Smooth muscle cell (in vitro differentiated cells): ENCODE results near the gene CGB5. TPM values are rescaled to one million over a fixed set of nuclear protein-coding genes. Genes with fewer than 3 reads are reported as not detected.
"Not testable (repeated sequence)": the region's sequence is repeated elsewhere in the genome, so short reads cannot be mapped to it uniquely, and the experiment has no call there.

Experiments used
- DNase-seq: peaks from one replicate; lab custom pipeline; 2025; ENCODE audit not compliant: unreplicated experiment; lab: John Stamatoyannopoulos, UW
- H2AFZ ChIP-seq: fragments of 200-600 bp; sonication (generic); 2 replicates; pipeline ENCODE4 v1.6.0; 2016; ENCODE audit warnings: antibody characterized with exemption, low read depth, mild to moderate bottlenecking
- H3F3A ChIP-seq: fragments of 200-600 bp; sonication (generic); 2 replicates; pipeline ENCODE4 v1.6.0; 2017; ENCODE audit warnings: antibody characterized with exemption, low read depth
- H3K27ac ChIP-seq: fragments of 200-600 bp; sonication (generic); 2 replicates; pipeline ENCODE4 v1.5.1; 2016; ENCODE audit warnings: low read depth, mild to moderate bottlenecking
- H3K27me3 ChIP-seq: fragments of 200-600 bp; sonication (generic); 2 replicates; pipeline ENCODE4 v1.6.1; 2016; ENCODE audit warnings: low read depth, mild to moderate bottlenecking
- H3K36me3 ChIP-seq: fragments of 200-600 bp; sonication (generic); 2 replicates; pipeline ENCODE4 v1.5.1; 2016; ENCODE audit warnings: low read depth
- H3K4me1 ChIP-seq: fragments of 200-600 bp; sonication (generic); 2 replicates; pipeline ENCODE4 v1.5.1; 2016; ENCODE audit warnings: low read depth
- H3K4me2 ChIP-seq: fragments of 200-600 bp; sonication (generic); 2 replicates; pipeline ENCODE4 v1.6.0; 2016; ENCODE audit warnings: mild to moderate bottlenecking
- H3K4me3 ChIP-seq: fragments of 200-600 bp; sonication (generic); 2 replicates; pipeline ENCODE4 v1.5.1; 2016; ENCODE audit warnings: mild to moderate bottlenecking
- H3K79me2 ChIP-seq: fragments of 200-600 bp; sonication (generic); 2 replicates; pipeline ENCODE4 v1.6.0; 2016; ENCODE audit warnings: low read depth, mild to moderate bottlenecking
- H3K9ac ChIP-seq: fragments of 200-600 bp; sonication (generic); 2 replicates; pipeline ENCODE4 v1.6.0; 2016; ENCODE audit warnings: low read depth
- H3K9me3 ChIP-seq: fragments of 200-600 bp; sonication (generic); replicated peaks from 2 replicates; pipeline ENCODE4 v1.5.1; 2016; ENCODE audit warnings: low read depth
- H4K20me1 ChIP-seq: fragments of 200-600 bp; sonication (generic); 2 replicates; pipeline ENCODE4 v1.6.0; 2016; ENCODE audit warnings: low read depth
- WGBS: methylation state at CpG from one replicate; pipeline ENCODE4 v1.1.7; 2016; ENCODE audit warnings: low lambda C conversion rate; 5-methylcytosine and 5-hydroxymethylcytosine counted together
- polyA plus RNA-seq: library from polyadenylated mRNA; unstranded; fragments of >200 nt; fragmentation: Nextera tagmentation; extraction: Ambion mirVana; gene quantifications from 2 replicates; pipeline ENCODE4 v1.2.1, GENCODE V29; 2016
- total RNA-seq: library from RNA; depleted of rRNA; stranded (reverse); fragments of >200 nt; gene quantifications from 2 replicates; pipeline ENCODE4 v1.2.3, GENCODE V29; 2014
- TF ChIP-seq, protein P1 (sequence below): fragments of 200-600 bp; sonication (generic); IDR thresholded peaks from 2 replicates; pipeline ENCODE4 v1.5.1; 2017; ENCODE audit warnings: borderline replicate concordance, mild to moderate bottlenecking, antibody characterized with exemption; ENCODE audit not compliant: insufficient read depth, poor library complexity, severe bottlenecking

CGB5 gene
- total and polyA plus RNA-seq, 2 experiments from 2014 or later: 2.0 TPM; not detected in 1

DNA sequence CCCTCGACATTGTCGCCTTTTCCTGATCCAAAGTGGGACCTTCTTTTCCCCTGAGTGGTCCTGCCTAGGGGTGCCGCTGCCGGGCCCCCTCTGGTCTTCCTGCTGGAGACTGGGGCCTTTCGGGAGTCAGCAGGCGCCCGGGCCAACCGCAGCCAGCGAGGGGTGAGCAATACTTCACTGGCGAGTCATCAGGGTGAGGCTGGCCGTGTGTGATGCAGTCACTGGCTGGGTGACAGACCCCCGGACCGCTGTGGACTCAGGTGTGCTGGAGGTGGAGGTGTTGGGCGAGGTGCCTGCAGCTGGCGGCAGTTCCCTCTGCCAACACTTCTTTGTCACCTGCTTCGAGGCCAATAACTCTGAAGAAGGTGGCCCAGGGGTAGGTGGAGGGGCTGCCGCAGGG lies 1.5 kb upstream of the CGB5 start:
- Histone ChIP-seq H3K4me3 (no peak overlapping the region), H3K36me3 (no peaks in the 10 kb centered on the region), H3K4me1 (no peaks in the 10 kb centered on the region), H2AFZ (no peak overlapping the region), H4K20me1 (no peaks in the 10 kb centered on the region), H3K79me2 (no peaks in the 10 kb centered on the region), H3K4me2 (peak overlapping the region; percentile 28), H3K27ac (no peak overlapping the region), H3F3A (no peaks in the 10 kb centered on the region), H3K9me3 (no peaks in the 10 kb centered on the region), H3K9ac (no peak overlapping the region), H3K27me3 (no peaks in the 10 kb centered on the region)
- no peak for DNase-seq
- WGBS: 61% methylated on average over 17 of the region's 17 CpGs
- TF ChIP-seq, protein P1, sequence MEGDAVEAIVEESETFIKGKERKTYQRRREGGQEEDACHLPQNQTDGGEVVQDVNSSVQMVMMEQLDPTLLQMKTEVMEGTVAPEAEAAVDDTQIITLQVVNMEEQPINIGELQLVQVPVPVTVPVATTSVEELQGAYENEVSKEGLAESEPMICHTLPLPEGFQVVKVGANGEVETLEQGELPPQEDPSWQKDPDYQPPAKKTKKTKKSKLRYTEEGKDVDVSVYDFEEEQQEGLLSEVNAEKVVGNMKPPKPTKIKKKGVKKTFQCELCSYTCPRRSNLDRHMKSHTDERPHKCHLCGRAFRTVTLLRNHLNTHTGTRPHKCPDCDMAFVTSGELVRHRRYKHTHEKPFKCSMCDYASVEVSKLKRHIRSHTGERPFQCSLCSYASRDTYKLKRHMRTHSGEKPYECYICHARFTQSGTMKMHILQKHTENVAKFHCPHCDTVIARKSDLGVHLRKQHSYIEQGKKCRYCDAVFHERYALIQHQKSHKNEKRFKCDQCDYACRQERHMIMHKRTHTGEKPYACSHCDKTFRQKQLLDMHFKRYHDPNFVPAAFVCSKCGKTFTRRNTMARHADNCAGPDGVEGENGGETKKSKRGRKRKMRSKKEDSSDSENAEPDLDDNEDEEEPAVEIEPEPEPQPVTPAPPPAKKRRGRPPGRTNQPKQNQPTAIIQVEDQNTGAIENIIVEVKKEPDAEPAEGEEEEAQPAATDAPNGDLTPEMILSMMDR: no peak

DNA sequence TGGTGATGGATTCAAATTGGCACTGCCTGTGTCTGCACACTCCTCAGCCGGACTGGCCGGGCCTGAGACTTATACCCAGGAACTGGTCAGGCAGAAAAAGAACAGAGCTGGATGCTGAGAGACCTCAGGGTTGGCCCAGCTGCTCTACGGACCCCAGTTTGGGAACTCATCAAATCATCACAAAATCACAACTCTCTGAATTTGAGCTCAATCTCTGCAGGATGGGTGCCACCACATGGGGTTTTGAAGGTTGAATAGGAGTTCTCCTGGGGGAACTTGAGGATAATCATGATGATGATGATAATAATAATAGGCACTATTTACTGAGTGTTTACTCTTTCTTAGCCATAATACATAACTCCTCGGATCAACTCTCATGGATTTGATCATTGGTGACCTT lies 982 bp upstream of the CGB5 start:
- H4K20me1 ChIP-seq, H3K27ac ChIP-seq, H3K27me3 ChIP-seq, H3K9ac ChIP-seq, H3K79me2 ChIP-seq, H3K4me2 ChIP-seq, H3K9me3 ChIP-seq, H2AFZ ChIP-seq, H3K4me1 ChIP-seq, DNase-seq, H3K4me3 ChIP-seq, H3K36me3 ChIP-seq, H3F3A ChIP-seq: not testable (repeated sequence)
- 99% methylated on average over 3 of the region's 4 CpGs for WGBS

DNA sequence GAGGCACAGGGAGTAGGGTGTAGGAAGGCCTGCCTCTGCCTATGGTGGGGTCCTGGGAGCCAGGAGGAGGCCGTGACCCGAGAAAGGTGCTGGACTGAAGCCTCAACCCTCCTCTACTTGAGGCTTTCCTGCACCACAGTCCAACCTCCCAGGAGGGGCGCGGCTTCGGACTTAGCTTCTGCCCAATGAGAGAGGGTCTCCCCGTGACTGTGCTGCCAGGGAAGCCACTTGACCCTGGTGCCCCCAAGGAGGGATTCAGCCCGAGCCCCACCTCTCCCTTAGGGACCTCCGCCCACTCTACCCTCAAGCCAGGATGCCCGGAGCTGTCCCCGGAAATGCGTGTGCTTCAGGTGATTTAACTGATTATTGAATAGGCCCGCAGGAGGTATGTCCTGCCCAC lies 5.4 kb downstream of the CGB5 start, which contains the start of gene CGB8:
Gene CGB8 (minus strand): TSS at position 101 of the 400 bp plus-strand sequence. CDS start 372 bp downstream, outside the sequence.
- not testable (repeated sequence) for H3K27ac ChIP-seq, H3K36me3 ChIP-seq, H3K4me3 ChIP-seq, H3K4me1 ChIP-seq, H3K79me2 ChIP-seq, H3K9ac ChIP-seq, H3F3A ChIP-seq, H3K4me2 ChIP-seq, H2AFZ ChIP-seq, H4K20me1 ChIP-seq, H3K9me3 ChIP-seq, H3K27me3 ChIP-seq, DNase-seq
- WGBS: 83% methylated on average over 10 of the region's 12 CpGs

DNA sequence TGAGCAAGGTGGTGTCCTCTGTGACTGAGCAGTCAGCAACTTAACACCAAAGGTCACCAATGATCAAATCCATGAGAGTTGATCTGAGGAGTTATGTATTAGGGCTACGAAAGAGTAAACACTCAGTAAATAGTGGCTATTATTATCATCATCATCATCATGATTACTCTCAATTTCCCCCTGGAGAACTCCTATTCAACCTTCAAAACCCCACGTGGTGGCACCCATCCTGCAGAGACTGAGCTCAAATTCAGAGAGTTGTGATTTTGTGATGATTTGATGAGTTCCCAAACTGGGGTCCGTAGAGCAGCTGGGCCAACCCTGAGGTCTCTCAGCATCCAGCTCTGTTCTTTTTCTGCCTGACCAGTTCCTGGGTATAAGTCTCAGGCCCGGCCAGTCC lies 6.2 kb downstream of the CGB5 start:
- not testable (repeated sequence) for H4K20me1 ChIP-seq, H3K36me3 ChIP-seq, H3K4me1 ChIP-seq, H3K9me3 ChIP-seq, H3K4me2 ChIP-seq, H3K4me3 ChIP-seq, H3K27me3 ChIP-seq, H3K9ac ChIP-seq, DNase-seq, H2AFZ ChIP-seq, H3F3A ChIP-seq, H3K79me2 ChIP-seq
- WGBS: 87% methylated on average over 3 of the region's 4 CpGs
- peak overlapping the region; percentile 53 for H3K27ac ChIP-seq

DNA sequence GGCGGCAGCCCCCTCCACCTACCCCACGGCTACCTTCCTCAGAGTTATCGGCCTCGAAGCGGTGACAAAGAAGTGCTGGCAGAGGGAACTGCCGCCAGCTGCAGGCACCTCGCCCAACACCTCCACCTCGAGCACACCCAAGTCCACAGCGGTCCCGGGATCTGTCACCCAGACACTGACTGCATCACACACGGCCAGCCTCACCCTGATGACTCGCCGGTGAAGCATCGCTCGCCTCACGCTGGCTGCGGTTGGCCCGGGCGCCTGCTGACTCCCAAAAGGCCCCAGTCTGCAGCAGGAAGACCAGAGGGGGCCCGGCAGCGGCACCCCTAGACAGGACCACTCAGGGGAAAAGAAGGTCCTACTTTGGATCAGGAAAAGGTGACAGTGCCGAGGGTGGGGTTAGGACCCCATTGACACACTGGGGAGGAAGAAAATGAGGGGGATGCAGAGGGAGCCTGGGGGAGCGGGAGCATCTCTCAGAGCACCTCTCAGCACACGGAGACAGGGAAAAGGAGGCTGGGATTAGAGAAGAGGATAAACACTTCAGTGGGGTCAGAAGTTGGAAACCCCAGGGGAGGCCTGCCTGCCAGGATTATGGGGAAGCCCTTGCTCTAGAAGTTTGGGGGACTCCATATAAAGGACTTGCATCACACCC lies 6.9 kb downstream of the CGB5 start:
- not testable (repeated sequence) for DNase-seq, H2AFZ ChIP-seq, H3K4me3 ChIP-seq

More for the DNA sequence above, 6.9 kb downstream of the CGB5 start:
- not testable (repeated sequence) for H3K79me2 ChIP-seq, H3K9ac ChIP-seq, H3K27me3 ChIP-seq, H4K20me1 ChIP-seq, H3K4me1 ChIP-seq, H3F3A ChIP-seq, H3K36me3 ChIP-seq, H3K4me2 ChIP-seq, H3K9me3 ChIP-seq
- peak overlapping the region; percentile 53 for H3K27ac ChIP-seq
- WGBS: 46% methylated on average over 23 of the region's 24 CpGs
